Body of pancreas (tissue), 4 donors: Measurements from ENCODE around the gene ZDHHC12. TPM values are rescaled to one million over a fixed set of nuclear protein-coding genes. Genes with fewer than 3 reads are reported as not detected.
A peak's percentile ranks its signal among the peaks of the same experiment; 100 is the strongest.

Experiments used
- ATAC-seq: fragments of 150-250 bp; one replicate; pipeline ENCODE4 v1.9.1; 2016
- DNase-seq, 4 donors: peaks; one replicate each; pipeline ENCODE4 v3.0.0-alpha.2; 2019
- H3K27ac ChIP-seq, 4 donors: fragments of 200-600 bp; sonication (generic); 1 replicate in 3 of 4; 2 replicates in 1 of 4; pipeline versions ENCODE4 v1.5.1 to v1.6.1; 2016 to 2019; ENCODE audit warnings: mild to moderate bottlenecking in 1 of 4, mixed read lengths in 1 of 4, moderate library complexity in 1 of 4
- H3K27me3 ChIP-seq, 2 donors: fragments of 200-600 bp; sonication (generic); one replicate each; pipeline ENCODE4 v1.6.0; 2016; ENCODE audit warnings: mild to moderate bottlenecking in 1 of 2
- H3K36me3 ChIP-seq, 2 donors: fragments of 200-600 bp; sonication (generic); replicated peaks in 1 of 2; 2 replicates each; pipeline ENCODE4 v1.5.1; 2016; ENCODE audit warnings: low read depth in 2 of 2; ENCODE audit not compliant: insufficient read depth in 1 of 2
- H3K4me1 ChIP-seq: fragments of 200-600 bp; sonication (generic); one replicate; pipeline ENCODE4 v1.6.0; 2016
- H3K4me3 ChIP-seq, 2 donors: fragments of 200-600 bp; sonication (generic); 1 replicate in 1 of 2; 2 replicates in 1 of 2; pipeline ENCODE4 v1.5.1; 2016 to 2019
- H3K9me3 ChIP-seq, 3 donors: fragments of 200-600 bp; sonication (generic); 1 replicate in 2 of 3; 2 replicates in 1 of 3; pipeline ENCODE4 v1.5.1; 2016
- POLR2A ChIP-seq, 3 donors: fragments of 450-650 bp; IDR thresholded peaks; one replicate each; pipeline ENCODE4 v1.6.1; 2016; ENCODE audit warnings: antibody characterized with exemption in 3 of 3, mild to moderate bottlenecking in 2 of 3
- WGBS, 2 donors: methylation state at CpG; one replicate each; pipeline ENCODE4 v1.1.5; 2017; 5-methylcytosine and 5-hydroxymethylcytosine counted together
- intact Hi-C: fragments of 100-400 bp; cut with DNase I; formaldehyde crosslinking; loops from one replicate; pipeline ENCODE4 v1.15.1; 2023
- total RNA-seq, 2 donors: library from RNA; depleted of rRNA; stranded (reverse); fragments of >200 nt; gene quantifications; one replicate each; pipeline ENCODE4 v1.1.0, GENCODE V29; 2016
- TF ChIP-seq, protein P1 (sequence below), 7 experiments: fragments of 450-650 bp in 4 of 7; fragments of 200-600 bp in 3 of 7; sonication (generic) in 3 of 7; IDR thresholded peaks; one replicate each; pipeline ENCODE4 v1.5.1; 2016 to 2019; ENCODE audit warnings: antibody characterized with exemption in 7 of 7

The ZDHHC12 gene
- total RNA-seq, 2 donors from 2014 or later = 21.1 to 64.9 TPM

DNA sequence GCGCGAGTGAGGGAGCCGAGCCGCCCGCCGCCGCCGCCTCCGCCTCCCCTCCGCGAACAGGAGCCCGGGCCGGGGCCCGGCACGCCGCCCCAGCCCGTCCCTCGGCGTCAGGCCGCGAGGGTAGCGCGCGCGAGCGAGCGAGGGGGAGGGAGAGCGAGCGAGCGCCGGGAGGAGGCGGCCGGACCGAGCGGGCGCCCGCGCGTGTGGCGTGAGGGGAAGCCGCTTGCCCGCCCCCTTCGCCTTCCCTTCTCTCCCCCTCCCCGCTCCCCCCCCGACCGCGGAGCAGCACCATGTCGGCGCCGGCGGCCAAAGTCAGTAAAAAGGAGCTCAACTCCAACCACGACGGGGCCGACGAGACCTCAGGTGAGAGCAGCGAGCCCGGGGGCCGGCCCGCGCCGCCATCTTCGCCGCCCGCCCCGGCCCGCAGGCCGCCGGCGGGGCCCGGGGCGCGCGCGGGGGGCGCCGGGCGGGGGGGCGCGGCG, 34.6 kb downstream of the ZDHHC12 start:
- H3K27ac ChIP-seq = peak overlapping the region; percentile 92 to 96 (median 94)
- peaks cover 38% of the 10 kb centered on the region for H3K4me1 ChIP-seq
- intact Hi-C loops = no loop called here

DNA sequence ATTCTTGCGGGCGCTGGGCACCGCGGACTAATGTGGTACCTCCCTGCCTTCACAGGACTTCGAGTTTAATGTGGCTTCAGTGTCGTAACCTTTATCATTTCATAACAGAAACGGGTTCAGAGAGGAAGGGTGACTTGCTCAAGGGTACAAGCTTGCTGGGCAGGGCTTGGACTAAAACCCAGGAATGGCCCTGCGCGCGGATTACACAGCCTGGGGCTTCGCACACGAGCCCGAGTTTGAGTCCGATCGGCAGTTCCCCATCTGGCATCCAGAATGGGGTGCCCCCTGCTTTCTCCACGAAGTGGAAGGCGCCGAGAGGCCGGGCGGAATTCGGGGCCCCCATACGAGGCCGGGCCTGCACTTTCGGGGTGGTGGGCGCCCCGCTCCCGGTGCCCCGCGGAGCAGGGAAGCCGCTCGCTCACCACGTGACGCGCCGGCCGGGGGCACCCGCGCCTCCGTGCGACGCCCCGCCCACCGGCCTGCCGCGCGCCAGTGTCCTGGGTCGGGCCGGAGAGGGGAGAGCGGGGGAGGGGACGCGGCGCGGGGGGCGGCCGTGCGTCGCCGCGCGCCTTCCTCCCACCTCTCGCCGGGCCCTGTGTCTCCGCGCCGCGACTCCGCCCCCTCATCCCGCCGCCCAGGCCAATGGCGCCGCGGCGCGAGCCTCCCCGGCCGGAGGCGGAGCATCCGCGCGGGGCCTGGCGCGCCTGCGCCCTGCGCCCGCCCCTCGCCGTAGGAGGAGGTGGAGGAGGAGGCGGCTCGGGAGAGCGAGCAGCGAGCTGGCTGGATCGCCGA, 35.2 kb downstream of the ZDHHC12 start, which contains the start of gene SET:
Gene SET, plus strand, starts transcription at position 722 of the 792 bp plus-strand sequence. CDS start 361 bp downstream, outside the sequence.
- TF ChIP-seq, protein P1, sequence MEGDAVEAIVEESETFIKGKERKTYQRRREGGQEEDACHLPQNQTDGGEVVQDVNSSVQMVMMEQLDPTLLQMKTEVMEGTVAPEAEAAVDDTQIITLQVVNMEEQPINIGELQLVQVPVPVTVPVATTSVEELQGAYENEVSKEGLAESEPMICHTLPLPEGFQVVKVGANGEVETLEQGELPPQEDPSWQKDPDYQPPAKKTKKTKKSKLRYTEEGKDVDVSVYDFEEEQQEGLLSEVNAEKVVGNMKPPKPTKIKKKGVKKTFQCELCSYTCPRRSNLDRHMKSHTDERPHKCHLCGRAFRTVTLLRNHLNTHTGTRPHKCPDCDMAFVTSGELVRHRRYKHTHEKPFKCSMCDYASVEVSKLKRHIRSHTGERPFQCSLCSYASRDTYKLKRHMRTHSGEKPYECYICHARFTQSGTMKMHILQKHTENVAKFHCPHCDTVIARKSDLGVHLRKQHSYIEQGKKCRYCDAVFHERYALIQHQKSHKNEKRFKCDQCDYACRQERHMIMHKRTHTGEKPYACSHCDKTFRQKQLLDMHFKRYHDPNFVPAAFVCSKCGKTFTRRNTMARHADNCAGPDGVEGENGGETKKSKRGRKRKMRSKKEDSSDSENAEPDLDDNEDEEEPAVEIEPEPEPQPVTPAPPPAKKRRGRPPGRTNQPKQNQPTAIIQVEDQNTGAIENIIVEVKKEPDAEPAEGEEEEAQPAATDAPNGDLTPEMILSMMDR (IDR thresholded peaks at IDR 0.05) = no peak
- peak; percentile 68 to 96 (median 73) for TF ChIP-seq POLR2A (IDR thresholded peaks at IDR 0.05)
- H3K4me1 ChIP-seq = peaks cover 38% of the 10 kb centered on the region
- H3K36me3 ChIP-seq = peaks cover 0 to 8% of the 10 kb centered on the region in 2 donors
- no peaks in the 10 kb centered on the region for H3K27me3 ChIP-seq
- peak; percentile 96 to 97 (median 96) for DNase-seq
- 2 to 8% methylated on average over 18 to 47 of the region's 93 CpGs for WGBS, 2 donors
- peak within 1 kb of the TSS; percentile 48 to 74 for H3K4me3 ChIP-seq
- no peaks in the 10 kb centered on the region for H3K9me3 ChIP-seq
- peak within 1 kb of the TSS; percentile 92 to 96 (median 94) for H3K27ac ChIP-seq
- intact Hi-C loops = no loop called here
- ATAC-seq = peak; percentile 89

More for the DNA sequence above, 34.6 kb downstream of the ZDHHC12 start:
- DNase-seq (peak; percentile 61 to 67 (median 64)), ATAC-seq (peak; percentile 34)
- 0% methylated on average over 36 of the region's 80 CpGs; no CpG with 5 or more reads in 1 of the 2 donors for WGBS, 2 donors
- Histone ChIP-seq H3K9me3 (no peaks in the 10 kb centered on the region), H3K36me3 (peaks cover 0 to 12% of the 10 kb centered on the region in 2 donors), H3K4me3 (peak overlapping the region; percentile 27 to 48), H3K27me3 (no peaks in the 10 kb centered on the region)
- no peak for TF ChIP-seq POLR2A (IDR thresholded peaks at IDR 0.05)
- TF ChIP-seq, protein P1 (IDR thresholded peaks at IDR 0.05) = no peak

GRCh38 chr9:128687453-128687852, 36.5 kb downstream of the ZDHHC12 start:
- Histone ChIP-seq H3K36me3 (no peaks in the 10 kb centered on the region), H3K27ac (peak overlapping the region in 1 of 4 donors; percentile 96), H3K4me3 (no peak overlapping the region), H3K27me3 (no peaks in the 10 kb centered on the region), H3K9me3 (no peaks in the 10 kb centered on the region), H3K4me1 (peaks cover 49% of the 10 kb centered on the region)
- TF ChIP-seq, protein P1 (IDR thresholded peaks at IDR 0.05) = no peak
- TF ChIP-seq POLR2A (IDR thresholded peaks at IDR 0.05) = no peak
- WGBS, 2 donors = 96 to 98% methylated on average over 4 of the region's 4 CpGs
- DNase-seq (no peak), ATAC-seq (no peak)
- intact Hi-C loops = no loop called here

- Histone ChIP-seq H3K4me1 (peaks cover 44% of the 10 kb centered on the region), H3K4me3 (no peak overlapping the region), H3K36me3 (no peaks in the 10 kb centered on the region), H3K27me3 (no peaks in the 10 kb centered on the region), H3K27ac (peak overlapping the region in 3 of 4 donors; percentile 83 to 95 (median 87)), H3K9me3 (no peaks in the 10 kb centered on the region)
- TF ChIP-seq, protein P1 (IDR thresholded peaks at IDR 0.05) = no peak
- no peak for TF ChIP-seq POLR2A (IDR thresholded peaks at IDR 0.05)
- 75 to 78% methylated on average over 15 to 17 of the region's 17 CpGs for WGBS, 2 donors
- intact Hi-C loops = no loop called here
- DNase-seq (peak in 1 of 4 donors; percentile 28), ATAC-seq (no peak)
Observed at GRCh38 chr9:128685636-128686489, 38.1 kb downstream of the ZDHHC12 start.
